Pancreas (tissue), 10 donors: ENCODE results near the gene POLRMT. TPM values are rescaled to one million over a fixed set of nuclear protein-coding genes. Genes with fewer than 3 reads are reported as not detected.
A peak's percentile ranks its signal among the peaks of the same experiment; 100 is the strongest.

Experiments used
- ATAC-seq, 4 donors: fragments of 200-7000 bp; cut with Tn5 transposase; one replicate each; pipeline versions ENCODE4 v1.8.0 to v1.9.1; 2020; ENCODE audit warnings: mild to moderate bottlenecking in 4 of 4, moderate library complexity in 4 of 4
- DNase-seq, 6 donors: peaks; one replicate each; pipeline ENCODE4 v3.0.0-alpha.2; 2020
- FAIRE-seq: peaks from 2 replicates; lab custom pipeline; 2012; peaks lifted over from hg19 to GRCh38; lab: Jason Lieb, UNC
- H3K27ac ChIP-seq, 4 donors: fragments of 200-600 bp; sonication (generic); 1 replicate in 3 of 4; 2 replicates in 1 of 4; pipeline versions ENCODE4 v1.5.0 to v1.8.0; 2020
- H3K27me3 ChIP-seq, 4 donors: fragments of 200-600 bp; one replicate each; pipeline ENCODE4 v1.8.0; 2021
- H3K36me3 ChIP-seq, 3 donors: fragments of 200-600 bp; sonication (generic) in 1 of 3; one replicate each; pipeline versions ENCODE4 v1.5.0 to v1.8.0; 2020 to 2021
- H3K4me1 ChIP-seq, 3 donors: fragments of 200-600 bp; one replicate each; pipeline ENCODE4 v1.8.0; 2021
- H3K4me3 ChIP-seq, 4 donors: fragments of 200-600 bp; sonication (generic) in 2 of 4; one replicate each; pipeline versions ENCODE4 v1.5.0 to v1.8.0; 2020 to 2021
- H3K9me3 ChIP-seq, 4 donors: fragments of 200-600 bp; one replicate each; pipeline ENCODE4 v1.8.0; 2021
- WGBS, 2 donors: extraction: QIAGEN DNeasy Blood & Tissue Kit; methylation state at CpG; one replicate each; pipeline ENCODE4 v1.1.7; 2013; 5-methylcytosine and 5-hydroxymethylcytosine counted together
- intact Hi-C, 3 donors: fragments of 100-400 bp; cut with DNase I; formaldehyde crosslinking; loops; one replicate each; pipeline versions ENCODE4 v1.11.1 to v1.14.2; 2022
- polyA plus RNA-seq, 2 donors: library from polyadenylated mRNA; stranded (reverse); fragments of 200-250 nt; gene quantifications; one replicate each; pipeline ENCODE4 v1.2.3, GENCODE V29; 2013
- total RNA-seq, 6 donors: library from RNA; stranded (reverse); fragmentation: NEBNext Ultra II Directional in 4 of 6; extraction: Animal tissue kit (Norgen Biotek cat#: 25700) in 4 of 6; gene quantifications; one replicate each; pipeline versions ENCODE4 v1.2.1 to v1.2.4, GENCODE V29; 2021 to 2023
- TF ChIP-seq, protein P1 (sequence below), 4 donors: fragments of 200-600 bp; sonication (generic) in 3 of 4; IDR thresholded peaks; one replicate each; pipeline versions ENCODE4 v1.5.0 to v1.8.0; 2021; ENCODE audit warnings: antibody characterized with exemption in 4 of 4
- donor health status: healthy with polysubstance abuse.
- donor health status: DM: no; HTN: no; CAD: no; lungs with moderate emphysema.
- donor health status: DM: no; HTN: no; CAD: no.
- donor health status: control.
- donor health status: control.
- donor health status: Bipolar disorder and iron deficiency.
- donor health status: DM: yes; HTN: yes; CAD: no.
- donor health status: DM: no; HTN: no; CAD: no.
- donor health status: DM: no; HTN: no; CAD: no.
- donor health status: DM: yes; HTN: yes; CAD: no.

POLRMT gene
- total and polyA plus RNA-seq, 8 donors, result 19.3 to 101 (median 28.1) TPM

DNA sequence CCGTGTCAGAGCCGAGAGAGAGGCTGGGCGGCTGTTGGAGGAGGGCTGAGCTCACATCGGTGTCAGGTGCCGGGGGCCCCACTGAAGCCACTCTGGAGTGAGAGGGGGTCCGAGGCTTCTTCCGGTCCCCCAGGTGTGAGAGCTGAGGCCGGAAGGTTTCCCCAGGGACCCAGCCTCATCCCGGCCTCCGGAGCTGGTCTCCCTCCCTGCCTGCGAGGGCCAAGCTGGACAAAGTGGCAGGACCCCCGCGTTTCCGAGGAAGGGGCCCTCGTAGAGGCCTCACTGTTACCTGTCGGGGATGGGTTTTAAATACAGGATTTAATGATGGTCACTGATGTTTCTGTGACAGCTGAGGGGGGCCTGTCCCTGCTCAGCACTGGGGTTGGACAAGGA is 37.1 kb downstream of the POLRMT start:
- FAIRE-seq, result no peak

GRCh38 chr19:595326-596262 is 37.7 kb downstream of the POLRMT start:
- FAIRE-seq (no peak), ATAC-seq (no peak), DNase-seq (peak in 2 of 6 donors; percentile 16 to 58)
- intact Hi-C loops, result no loop called here
- no peaks in the 10 kb centered on the region for H3K36me3 ChIP-seq
- no peaks in the 10 kb centered on the region for H3K9me3 ChIP-seq
- no peak overlapping the region for H3K4me3 ChIP-seq
- no peak overlapping the region for H3K27ac ChIP-seq
- WGBS, 2 donors, result 64 to 70% methylated on average over 42 of the region's 42 CpGs
- no peaks in the 10 kb centered on the region for H3K4me1 ChIP-seq
- peaks cover 0 to 13% (median 4%) of the 10 kb centered on the region in 4 donors for H3K27me3 ChIP-seq
- TF ChIP-seq, protein P1, sequence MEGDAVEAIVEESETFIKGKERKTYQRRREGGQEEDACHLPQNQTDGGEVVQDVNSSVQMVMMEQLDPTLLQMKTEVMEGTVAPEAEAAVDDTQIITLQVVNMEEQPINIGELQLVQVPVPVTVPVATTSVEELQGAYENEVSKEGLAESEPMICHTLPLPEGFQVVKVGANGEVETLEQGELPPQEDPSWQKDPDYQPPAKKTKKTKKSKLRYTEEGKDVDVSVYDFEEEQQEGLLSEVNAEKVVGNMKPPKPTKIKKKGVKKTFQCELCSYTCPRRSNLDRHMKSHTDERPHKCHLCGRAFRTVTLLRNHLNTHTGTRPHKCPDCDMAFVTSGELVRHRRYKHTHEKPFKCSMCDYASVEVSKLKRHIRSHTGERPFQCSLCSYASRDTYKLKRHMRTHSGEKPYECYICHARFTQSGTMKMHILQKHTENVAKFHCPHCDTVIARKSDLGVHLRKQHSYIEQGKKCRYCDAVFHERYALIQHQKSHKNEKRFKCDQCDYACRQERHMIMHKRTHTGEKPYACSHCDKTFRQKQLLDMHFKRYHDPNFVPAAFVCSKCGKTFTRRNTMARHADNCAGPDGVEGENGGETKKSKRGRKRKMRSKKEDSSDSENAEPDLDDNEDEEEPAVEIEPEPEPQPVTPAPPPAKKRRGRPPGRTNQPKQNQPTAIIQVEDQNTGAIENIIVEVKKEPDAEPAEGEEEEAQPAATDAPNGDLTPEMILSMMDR (IDR thresholded peaks at IDR 0.05), result no peak

More for the DNA sequence above, 37.1 kb downstream of the POLRMT start:
- Histone ChIP-seq H3K9me3 (no peaks in the 10 kb centered on the region), H3K4me3 (no peak overlapping the region), H3K4me1 (no peaks in the 10 kb centered on the region), H3K27ac (no peak overlapping the region), H3K27me3 (peaks cover 0 to 8% (median under 1%) of the 10 kb centered on the region in 4 donors), H3K36me3 (no peaks in the 10 kb centered on the region)
- WGBS, 2 donors, result 75 to 87% methylated on average over 16 of the region's 16 CpGs
- DNase-seq (no peak), ATAC-seq (no peak)
- intact Hi-C loops, result no loop called here
- TF ChIP-seq, protein P1 (IDR thresholded peaks at IDR 0.05), result no peak

GRCh38 chr19:594265-594870 is 39.0 kb downstream of the POLRMT start:
- WGBS, 2 donors, result 62 to 71% methylated on average over 20 to 24 of the region's 24 CpGs
- DNase-seq (peak in 1 of 6 donors; percentile 47), ATAC-seq (no peak), FAIRE-seq (no peak)
- intact Hi-C loops, result no loop called here
- no peaks in the 10 kb centered on the region for H3K36me3 ChIP-seq
- peaks cover 0 to 1% (median 0%) of the 10 kb centered on the region in 3 donors for H3K4me1 ChIP-seq
- H3K4me3 ChIP-seq, result no peak overlapping the region
- TF ChIP-seq, protein P1 (IDR thresholded peaks at IDR 0.05), result no peak
- no peaks in the 10 kb centered on the region for H3K9me3 ChIP-seq
- no peak overlapping the region for H3K27ac ChIP-seq
- peaks cover 0 to 13% (median 4%) of the 10 kb centered on the region in 4 donors for H3K27me3 ChIP-seq

DNA sequence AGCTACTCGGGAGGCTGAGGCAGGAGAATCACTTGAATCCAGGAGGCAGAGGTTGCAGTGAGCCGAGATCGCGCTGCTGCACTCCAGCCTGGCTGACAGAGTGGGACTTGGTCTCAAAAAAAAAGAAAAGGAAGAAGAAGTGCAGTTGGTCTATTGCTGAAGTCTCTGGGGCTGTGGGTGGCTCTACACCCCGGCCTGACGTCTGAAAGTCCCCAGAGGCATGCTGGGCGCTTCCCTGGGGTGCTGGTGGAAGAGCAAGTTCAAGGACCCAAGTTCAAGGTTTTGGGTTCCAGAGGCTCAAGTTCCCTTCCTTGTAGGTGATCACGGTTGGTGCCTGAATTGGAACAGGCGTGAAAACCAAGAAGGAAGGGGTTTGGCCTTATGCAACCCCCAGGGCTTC is 39.8 kb downstream of the POLRMT start:
- 43 to 67% methylated on average over 9 of the region's 9 CpGs for WGBS, 2 donors
- Histone ChIP-seq H3K27ac (no peak overlapping the region), H3K9me3 (no peaks in the 10 kb centered on the region), H3K4me3 (no peak overlapping the region), H3K4me1 (peaks cover 0 to 2% (median 0%) of the 10 kb centered on the region in 3 donors), H3K27me3 (peaks cover 0 to 13% (median 4%) of the 10 kb centered on the region in 4 donors), H3K36me3 (no peaks in the 10 kb centered on the region)
- ATAC-seq (no peak), FAIRE-seq (no peak), DNase-seq (no peak)
- intact Hi-C loops, result no loop called here
- TF ChIP-seq, protein P1 (IDR thresholded peaks at IDR 0.05), result no peak
